Hepatocyte (in vitro differentiated cells): ENCODE measurements around the gene ALDH2. TPM values are rescaled to one million over a fixed set of nuclear protein-coding genes. Genes with fewer than 3 reads are reported as not detected.
"Not testable (repeated sequence)": the region's sequence is repeated elsewhere in the genome, so short reads cannot be mapped to it uniquely, and the experiment has no call there.

Experiments used
- DNase-seq: peaks from one replicate; pipeline ENCODE4 v3.0.0-alpha.2; 2016; ENCODE audit warnings: low spot score
- H2AFZ ChIP-seq: fragments of 200-600 bp; sonication (generic); 2 replicates; pipeline ENCODE4 v1.6.0; 2016; ENCODE audit warnings: antibody characterized with exemption, mild to moderate bottlenecking
- H3K27ac ChIP-seq: fragments of 200-600 bp; sonication (generic); 2 replicates; pipeline ENCODE4 v1.5.1; 2016; ENCODE audit warnings: mild to moderate bottlenecking
- H3K27me3 ChIP-seq: fragments of 200-600 bp; sonication (generic); 2 replicates; pipeline ENCODE4 v1.6.1; 2016
- H3K36me3 ChIP-seq: fragments of 200-600 bp; sonication (generic); replicated peaks from 2 replicates; pipeline ENCODE4 v1.5.1; 2016; ENCODE audit warnings: low read depth; ENCODE audit not compliant: insufficient read depth
- H3K4me1 ChIP-seq: fragments of 200-600 bp; sonication (generic); 2 replicates; pipeline ENCODE4 v1.5.1; 2016; ENCODE audit warnings: mild to moderate bottlenecking, moderate library complexity; ENCODE audit not compliant: insufficient read depth
- H3K4me2 ChIP-seq: fragments of 200-600 bp; sonication (generic); 2 replicates; pipeline ENCODE4 v1.6.0; 2016
- H3K4me3 ChIP-seq: fragments of 200-600 bp; sonication (generic); 2 replicates; pipeline ENCODE4 v1.5.1; 2016; ENCODE audit warnings: mild to moderate bottlenecking
- H3K79me2 ChIP-seq: fragments of 200-600 bp; sonication (generic); 2 replicates; pipeline ENCODE4 v1.6.0; 2017; ENCODE audit warnings: mild to moderate bottlenecking
- H3K9me2 ChIP-seq: fragments of 200-600 bp; sonication (generic); replicated peaks from 2 replicates; pipeline ENCODE4 v1.6.0; 2017; ENCODE audit warnings: mild to moderate bottlenecking; ENCODE audit not compliant: insufficient read depth
- H3K9me3 ChIP-seq: fragments of 200-600 bp; sonication (generic); 2 replicates; pipeline ENCODE4 v1.5.1; 2016; ENCODE audit warnings: low read depth, mild to moderate bottlenecking
- H4K20me1 ChIP-seq: fragments of 200-600 bp; sonication (generic); 2 replicates; pipeline ENCODE4 v1.6.0; 2016; ENCODE audit warnings: mild to moderate bottlenecking; ENCODE audit not compliant: insufficient read depth, poor library complexity, severe bottlenecking
- CTCF ChIP-seq: fragments of 200-600 bp; sonication (generic); IDR thresholded peaks from 2 replicates; pipeline ENCODE4 v1.5.1; 2016; ENCODE audit warnings: antibody characterized with exemption, mild to moderate bottlenecking; ENCODE audit not compliant: poor library complexity
- EZH2 ChIP-seq: fragments of 200-600 bp; sonication (generic); IDR thresholded peaks from 2 replicates; pipeline ENCODE4 v1.6.1; 2016; ENCODE audit warnings: antibody characterized with exemption, mild to moderate bottlenecking, borderline replicate concordance
- EZH2phosphoT487 ChIP-seq: fragments of 200-600 bp; sonication (generic); IDR thresholded peaks from one replicate; pipeline ENCODE4 v1.6.1; 2018; ENCODE audit warnings: antibody characterized with exemption, mild to moderate bottlenecking, low read depth, moderate library complexity; ENCODE audit not compliant: unreplicated experiment, severe bottlenecking
- WGBS: methylation state at CpG from one replicate; pipeline ENCODE4 v1.1.6; 2016; ENCODE audit warnings: low lambda C conversion rate; ENCODE audit errors: missing lambda C conversion rate; 5-methylcytosine and 5-hydroxymethylcytosine counted together
- polyA plus RNA-seq: library from polyadenylated mRNA; unstranded; fragments of >200 nt; fragmentation: Nextera tagmentation; extraction: Ambion mirVana; gene quantifications from 2 replicates; pipeline ENCODE4 v1.2.1, GENCODE V29; 2016
- total RNA-seq: library from RNA; depleted of rRNA; stranded (reverse); fragments of >200 nt; gene quantifications from 2 replicates; pipeline ENCODE4 v1.2.3, GENCODE V29; 2014

Gene ALDH2
- total RNA-seq = 116 and 126 TPM in 2 replicates
- polyA plus RNA-seq = 185 and 203 TPM in 2 replicates

GRCh38 chr12:111766608-111767361 lies at the start of gene ALDH2:
Gene ALDH2 (plus strand): TSS chr12:111766933. CDS start chr12:111766983, 50 bp downstream.
- no peaks in the 10 kb centered on the region for H3K36me3 ChIP-seq
- WGBS = 2% methylated on average over 43 of the region's 73 CpGs
- no peaks in the 10 kb centered on the region for H3K9me3 ChIP-seq
- H4K20me1 ChIP-seq = peaks cover 16% of the 10 kb centered on the region
- H3K4me2 ChIP-seq = peak within 1 kb of the TSS; percentile 93
- peaks cover 45% of the 10 kb centered on the region for H3K79me2 ChIP-seq
- peak; percentile 88 for DNase-seq
- peak within 1 kb of the TSS; percentile 73 for H2AFZ ChIP-seq
- peak within 1 kb of the TSS; percentile 80 for H3K27ac ChIP-seq
- H3K27me3 ChIP-seq = no peaks in the 10 kb centered on the region
- H3K4me3 ChIP-seq = peak within 1 kb of the TSS; percentile 89
- H3K4me1 ChIP-seq = peaks cover 23% of the 10 kb centered on the region
- H3K9me2 ChIP-seq = no peaks in the 10 kb centered on the region
- TF ChIP-seq EZH2phosphoT487 (no peak), CTCF (peak; percentile 13)

- H3K27ac ChIP-seq, H3K4me2 ChIP-seq, H3K9me2 ChIP-seq, H3K27me3 ChIP-seq, H3K4me3 ChIP-seq, H2AFZ ChIP-seq, H4K20me1 ChIP-seq, H3K9me3 ChIP-seq, H3K4me1 ChIP-seq, H3K79me2 ChIP-seq, H3K36me3 ChIP-seq, DNase-seq: not testable (repeated sequence)
- 96% methylated on average over 9 of the region's 10 CpGs for WGBS
These were observed 47.4 kb upstream of the ALDH2 start for GRCh38 chr12:111719316-111719715.

- WGBS = 93% methylated on average over 6 of the region's 6 CpGs
- H3K9me3 ChIP-seq = no peaks in the 10 kb centered on the region
- TF ChIP-seq CTCF (no peak), EZH2 (no peak), EZH2phosphoT487 (no peak)
- no peak overlapping the region for H3K27ac ChIP-seq
- H3K4me2 ChIP-seq = no peak overlapping the region
- H3K4me1 ChIP-seq = no peaks in the 10 kb centered on the region
- H3K4me3 ChIP-seq = no peak overlapping the region
- DNase-seq = no peak
- no peaks in the 10 kb centered on the region for H4K20me1 ChIP-seq
- peaks cover 4% of the 10 kb centered on the region for H3K36me3 ChIP-seq
- no peak overlapping the region for H2AFZ ChIP-seq
- H3K79me2 ChIP-seq = no peaks in the 10 kb centered on the region
- H3K9me2 ChIP-seq = no peaks in the 10 kb centered on the region
- no peaks in the 10 kb centered on the region for H3K27me3 ChIP-seq
These were observed 46.3 kb upstream of the ALDH2 start for GRCh38 chr12:111720457-111720856.

GRCh38 chr12:111723646-111724360 lies 42.9 kb upstream of the ALDH2 start:
- not testable (repeated sequence) for H3K27ac ChIP-seq, H2AFZ ChIP-seq, H3K4me3 ChIP-seq, H3K4me2 ChIP-seq, H3K9me2 ChIP-seq, H3K79me2 ChIP-seq, H3K4me1 ChIP-seq, DNase-seq, H3K9me3 ChIP-seq, H3K36me3 ChIP-seq, H3K27me3 ChIP-seq, H4K20me1 ChIP-seq
- WGBS = 95% methylated on average over 8 of the region's 46 CpGs
